GM23338 (cell line): ENCODE measurements around the gene SCFD1. TPM values are rescaled to one million over a fixed set of nuclear protein-coding genes. Genes with fewer than 3 reads are reported as not detected.

Experiments used
- ATAC-seq: fragments of 200-7000 bp; cut with Tn5 transposase; 3 replicates; pipeline ENCODE4 v1.9.1; 2020
- DNase-seq: peaks from one replicate; pipeline ENCODE4 v3.0.0-alpha.2; 2015; ENCODE audit warnings: low spot score
- H2AFZ ChIP-seq: fragments of 200-600 bp; sonication (generic); 2 replicates; pipeline ENCODE4 v1.8.0; 2016; ENCODE audit warnings: antibody characterized with exemption, mild to moderate bottlenecking, moderate library complexity
- H3F3A ChIP-seq: fragments of 200-600 bp; sonication (generic); replicated peaks from 2 replicates; pipeline ENCODE4 v1.8.0; 2017; ENCODE audit warnings: antibody characterized with exemption, mixed run types, low read depth
- H3K27ac ChIP-seq: fragments of 200-600 bp; sonication (generic); 2 replicates; pipeline ENCODE4 v1.6.1; 2016; ENCODE audit warnings: low read depth
- H3K27me3 ChIP-seq: fragments of 200-600 bp; sonication (generic); 2 replicates; pipeline ENCODE4 v1.8.0; 2016; ENCODE audit warnings: mild to moderate bottlenecking, mixed run types, moderate library complexity; ENCODE audit not compliant: insufficient read depth
- H3K36me3 ChIP-seq: fragments of 200-600 bp; sonication (generic); 2 replicates; pipeline ENCODE4 v1.8.0; 2016; ENCODE audit warnings: mild to moderate bottlenecking; ENCODE audit not compliant: insufficient read depth
- H3K4me1 ChIP-seq: fragments of 200-600 bp; sonication (generic); 2 replicates; pipeline ENCODE4 v1.8.0; 2016; ENCODE audit warnings: mild to moderate bottlenecking, moderate library complexity; ENCODE audit not compliant: insufficient read depth
- H3K4me2 ChIP-seq: fragments of 200-600 bp; sonication (generic); 2 replicates; pipeline ENCODE4 v1.7.1; 2017; ENCODE audit warnings: mixed run types
- H3K4me3 ChIP-seq: fragments of 200-600 bp; sonication (generic); 2 replicates; pipeline ENCODE4 v1.6.1; 2016; ENCODE audit warnings: mixed run types
- H3K79me2 ChIP-seq: fragments of 200-600 bp; sonication (generic); replicated peaks from 2 replicates; pipeline ENCODE4 v1.8.0; 2017; ENCODE audit warnings: mild to moderate bottlenecking; ENCODE audit not compliant: insufficient read depth
- H3K9me2 ChIP-seq: fragments of 200-600 bp; sonication (generic); 2 replicates; pipeline ENCODE4 v1.8.0; 2017; ENCODE audit not compliant: insufficient read depth
- H4K20me1 ChIP-seq: fragments of 200-600 bp; sonication (generic); replicated peaks from 2 replicates; pipeline ENCODE4 v1.8.0; 2017; ENCODE audit warnings: mild to moderate bottlenecking; ENCODE audit not compliant: insufficient read depth
- H3K27ac Mint-ChIP-seq: 2 replicates; pipeline ENCODE4 v1.8.0; 2020; ENCODE audit warnings: inconsistent platforms, mild to moderate bottlenecking, moderate library complexity, mixed read lengths
- H3K27me3 Mint-ChIP-seq: 3 replicates; pipeline ENCODE4 v1.8.0; 2022; ENCODE audit warnings: low read depth, mild to moderate bottlenecking, moderate library complexity, mixed read lengths, inconsistent platforms; ENCODE audit not compliant: insufficient read depth, poor library complexity
- H3K36me3 Mint-ChIP-seq: 3 replicates; pipeline ENCODE4 v1.8.0; 2021; ENCODE audit warnings: low read depth, mild to moderate bottlenecking, inconsistent platforms, moderate library complexity, mixed read lengths
- H3K4me1 Mint-ChIP-seq: 3 replicates; pipeline ENCODE4 v1.8.0; 2020; ENCODE audit warnings: mild to moderate bottlenecking, inconsistent platforms, mixed read lengths
- H3K4me3 Mint-ChIP-seq: 3 replicates; pipeline ENCODE4 v1.8.0; 2021; ENCODE audit warnings: moderate library complexity, mild to moderate bottlenecking, inconsistent platforms, mixed read lengths
- H3K9me3 Mint-ChIP-seq: 3 replicates; pipeline ENCODE4 v1.8.0; 2020; ENCODE audit warnings: moderate library complexity, mild to moderate bottlenecking, inconsistent platforms, mixed read lengths
- CREB1 ChIP-seq: fragments of 250-450 bp; sonication (Bioruptor Pico); IDR thresholded peaks from 2 replicates; pipeline ENCODE4 v1.5.0; 2020; ENCODE audit warnings: low read depth, mild to moderate bottlenecking, moderate library complexity
- CTCF ChIP-seq, 2 experiments: fragments of 200-600 bp in 1 of 2; sonication (generic) in 1 of 2; conservative IDR thresholded peaks; 2 replicates each; pipeline versions ENCODE4 v1.5.1 to v1.6.1; 2016 to 2017; ENCODE audit warnings: antibody characterized with exemption in 2 of 2, low read depth in 2 of 2, mild to moderate bottlenecking in 2 of 2, moderate library complexity in 1 of 2
- ETS1 ChIP-seq: IDR thresholded peaks from 2 replicates; pipeline ENCODE4 v1.6.1; 2016; ENCODE audit warnings: antibody characterized with exemption
- EZH2 ChIP-seq: fragments of 200-600 bp; sonication (generic); IDR thresholded peaks from one replicate; pipeline ENCODE4 v1.8.0; 2017; ENCODE audit warnings: antibody characterized with exemption, mild to moderate bottlenecking, low read depth; ENCODE audit not compliant: unreplicated experiment
- EZH2phosphoT487 ChIP-seq: fragments of 200-600 bp; sonication (generic); IDR thresholded peaks from one replicate; pipeline ENCODE4 v1.8.1; 2018; ENCODE audit warnings: antibody characterized with exemption; ENCODE audit not compliant: unreplicated experiment
- JUNB ChIP-seq: IDR thresholded peaks from one replicate; pipeline ENCODE4 v1.6.1; 2016; ENCODE audit warnings: antibody characterized with exemption; ENCODE audit not compliant: unreplicated experiment
- NANOG ChIP-seq: IDR thresholded peaks from 2 replicates; pipeline ENCODE4 v1.6.1; 2016; ENCODE audit warnings: antibody characterized with exemption, borderline replicate concordance
- POLR2AphosphoS5 ChIP-seq: IDR thresholded peaks from 2 replicates; pipeline ENCODE4 v1.6.1; 2016; ENCODE audit warnings: antibody characterized with exemption, low read depth
- REST ChIP-seq: IDR thresholded peaks from one replicate; pipeline ENCODE4 v1.6.1; 2018; ENCODE audit warnings: antibody characterized with exemption; ENCODE audit not compliant: unreplicated experiment
- STAT1 ChIP-seq: IDR thresholded peaks from one replicate; pipeline ENCODE4 v1.6.1; 2016; ENCODE audit warnings: antibody characterized with exemption; ENCODE audit not compliant: unreplicated experiment
- ZNF331 ChIP-seq: fragments of 250-450 bp; sonication (Bioruptor Pico); IDR thresholded peaks from 2 replicates; pipeline ENCODE4 v1.5.0; 2020; ENCODE audit warnings: low read depth, mild to moderate bottlenecking, moderate library complexity
- ZNF462 ChIP-seq: fragments of 250-450 bp; sonication (Bioruptor Pico); IDR thresholded peaks from 2 replicates; pipeline ENCODE4 v1.5.0; 2020; ENCODE audit warnings: mild to moderate bottlenecking, moderate library complexity
- polyA plus RNA-seq: library from polyadenylated mRNA; unstranded; fragments of >200 nt; fragmentation: Nextera tagmentation; extraction: Ambion mirVana; gene quantifications from 2 replicates; pipeline ENCODE4 v1.2.1, GENCODE V29; 2016
- total RNA-seq: library from RNA; depleted of rRNA; stranded (reverse); fragments of >200 nt; shearing (Covaris generic); gene quantifications from 2 replicates; pipeline ENCODE4 v1.2.3, GENCODE V29; 2014

Gene SCFD1
- total and polyA plus RNA-seq, 2 experiments from 2014 or later, result 77.6 to 110 TPM

GRCh38 chr14:30710876-30711275 is 88.8 kb downstream of the SCFD1 start (continued):
- TF ChIP-seq ZNF462 (CRISPR knock-in tag) (no peak), ETS1 (no peak), STAT1 (no peak)

- Histone ChIP-seq H4K20me1 (no peaks in the 10 kb centered on the region), H3K27ac (no peak overlapping the region), H2AFZ (no peak overlapping the region), H3F3A (no peaks in the 10 kb centered on the region), H3K27me3 (no peaks in the 10 kb centered on the region), H3K4me2 (no peak overlapping the region), H3K9me2 (no peaks in the 10 kb centered on the region), H3K4me3 (no peak overlapping the region), H3K36me3 (no peaks in the 10 kb centered on the region), H3K79me2 (no peaks in the 10 kb centered on the region), H3K4me1 (no peaks in the 10 kb centered on the region)
- ATAC-seq, result no peak
- peaks cover 8% of the 10 kb centered on the region; the same call in 2 of the 3 replicates for H3K36me3 Mint-ChIP-seq
- H3K4me3 Mint-ChIP-seq, result no peak overlapping the region
- H3K9me3 Mint-ChIP-seq, result no peaks in the 10 kb centered on the region
- no peak for DNase-seq
- no peaks in the 10 kb centered on the region for H3K4me1 Mint-ChIP-seq
- no peaks in the 10 kb centered on the region for H3K27me3 Mint-ChIP-seq
- no peak overlapping the region for H3K27ac Mint-ChIP-seq
- TF ChIP-seq STAT1 (no peak), EZH2phosphoT487 (no peak), ETS1 (no peak), CTCF (conservative IDR thresholded peaks at IDR 0.05; ENCODE audit: low read depth in 2 of 2) (no peak), POLR2AphosphoS5 (no peak), REST (no peak), ZNF331 (CRISPR knock-in tag) (no peak), EZH2 (no peak), JUNB (no peak), NANOG (no peak), CREB1 (no peak)
These were observed 97.0 kb downstream of the SCFD1 start for GRCh38 chr14:30719137-30719536.
